GM23248 (cell line): ENCODE results near the gene TRIP6.

Experiments used
- EZH2 ChIP-seq: fragments of 200-600 bp; sonication (generic); IDR thresholded peaks from 2 replicates; pipeline ENCODE4 v1.6.1; 2018; ENCODE audit warnings: antibody characterized with exemption, mild to moderate bottlenecking; ENCODE audit not compliant: insufficient read depth, poor library complexity, severe bottlenecking
- EZH2phosphoT487 ChIP-seq: fragments of 200-600 bp; sonication (generic); IDR thresholded peaks from 2 replicates; pipeline ENCODE4 v1.6.1; 2018; ENCODE audit warnings: antibody characterized with exemption, moderate library complexity, mild to moderate bottlenecking, low read depth; ENCODE audit not compliant: insufficient read depth

DNA sequence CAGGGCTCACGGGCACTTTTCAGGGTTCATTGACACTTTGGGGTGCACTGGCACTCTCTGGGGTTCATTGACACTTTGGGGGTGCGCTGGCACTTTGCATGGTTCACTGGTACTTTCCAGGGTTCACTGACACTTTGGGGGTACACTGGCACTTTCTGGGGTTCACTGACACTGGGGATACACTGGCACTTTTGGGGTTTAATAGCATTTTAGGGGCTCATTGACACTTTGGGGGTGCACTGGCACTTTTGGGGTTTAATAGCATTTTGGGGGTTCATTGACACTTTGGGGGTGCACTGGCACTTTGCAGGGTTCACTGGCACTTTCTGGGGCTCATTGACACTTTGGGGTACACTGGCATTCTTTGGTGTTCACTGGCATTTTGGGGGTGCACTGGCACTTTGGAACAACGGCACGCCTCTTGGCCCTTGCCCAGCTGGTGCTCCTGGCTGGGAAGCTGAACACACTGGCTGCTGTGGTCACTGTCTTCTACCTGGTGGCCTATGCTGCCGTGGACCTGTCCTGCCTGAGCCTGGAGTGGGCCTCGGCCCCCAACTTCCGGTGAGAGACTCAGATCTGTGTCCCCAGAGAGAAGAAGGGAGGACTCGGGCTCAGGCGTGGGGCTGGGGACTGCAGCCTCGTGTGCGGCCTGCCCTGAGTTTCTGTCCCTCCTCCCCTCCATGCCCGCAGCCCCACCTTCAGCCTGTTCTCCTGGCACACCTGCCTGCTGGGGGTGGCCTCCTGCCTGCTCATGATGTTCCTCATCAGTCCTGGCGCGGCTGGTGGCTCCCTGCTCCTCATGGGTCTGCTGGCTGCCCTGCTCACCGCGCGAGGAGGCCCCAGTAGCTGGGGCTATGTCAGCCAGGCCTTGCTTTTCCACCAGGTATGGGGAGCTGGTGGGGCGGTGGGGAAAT is 6.2 kb upstream of the TRIP6 start:
- no peak for TF ChIP-seq EZH2
- no peak for TF ChIP-seq EZH2phosphoT487
